Left cardiac atrium (tissue), 4 donors: Measurements from ENCODE around the gene XBP1. TPM values are rescaled to one million over a fixed set of nuclear protein-coding genes. Genes with fewer than 3 reads are reported as not detected.
"Not testable (repeated sequence)": the region's sequence is repeated elsewhere in the genome, so short reads cannot be mapped to it uniquely, and the experiment has no call there.

Experiments
- ATAC-seq, 2 donors: fragments of 200-7000 bp; cut with Tn5 transposase; one replicate each; pipeline ENCODE4 v1.9.1; 2020; ENCODE audit warnings: mild to moderate bottlenecking in 2 of 2, moderate library complexity in 2 of 2
- DNase-seq: peaks from one replicate; pipeline ENCODE4 v3.0.0-alpha.2; 2020
- intact Hi-C, 2 donors: fragments of 100-400 bp; cut with DNase I; formaldehyde crosslinking; loops; one replicate each; pipeline versions ENCODE4 v1.14.1 to v1.15.1; 2022 to 2023
- total RNA-seq, 2 donors: library from RNA; stranded (reverse); fragmentation: NEBNext Ultra II Directional; extraction: Animal tissue kit (Norgen Biotek cat#: 25700); gene quantifications; one replicate each; pipeline ENCODE4 v1.2.1, GENCODE V29; 2021
- donor health status: DM: no; HTN: yes; CAD: no.
- donor health status: DM: no; HTN: yes; CAD: no; lungs with severe emphysema.
- donor health status: DM: yes; HTN: yes; CAD: no.
- donor health status: Dilated cardiomyopathy.

The XBP1 gene
- total RNA-seq, 2 donors from 2014 or later, result 74.8 to 144 TPM

GRCh38 chr22:28768701-28769393 lies 31.5 kb downstream of the XBP1 start:
- intact Hi-C loops, result no loop called here
- no peak for DNase-seq

GRCh38 chr22:28766628-28767027 lies 33.7 kb downstream of the XBP1 start:
- DNase-seq, result no peak
- ATAC-seq, result no peak
- intact Hi-C loops, result no loop called here

More at GRCh38 chr22:28768701-28769393, 31.5 kb downstream of the XBP1 start:
- no peak for ATAC-seq

- ATAC-seq, intact Hi-C loops: not testable (repeated sequence)
These were observed 38.4 kb downstream of the XBP1 start for GRCh38 chr22:28762000-28762399.

GRCh38 chr22:28761449-28761755 lies 39.0 kb downstream of the XBP1 start:
- ATAC-seq (no peak), DNase-seq (no peak)
- intact Hi-C loops, result no loop called here

More at GRCh38 chr22:28762000-28762399, 38.4 kb downstream of the XBP1 start:
- not testable (repeated sequence) for DNase-seq

- ATAC-seq (no peak), DNase-seq (no peak)
- intact Hi-C loops, result no loop called here
These were observed 40.4 kb downstream of the XBP1 start for GRCh38 chr22:28759861-28760560.

GRCh38 chr22:28754512-28754911 lies 45.9 kb downstream of the XBP1 start:
- intact Hi-C loops, ATAC-seq, DNase-seq: not testable (repeated sequence)

- intact Hi-C loops, result no loop called here
- ATAC-seq (peak in 1 of 2 donors; percentile 71), DNase-seq (no peak)
These were observed 49.9 kb downstream of the XBP1 start for GRCh38 chr22:28750471-28750881.

Other genes starting within 250 kb of the XBP1 start
- gene TTC28, start 120.7 kb downstream of the XBP1 start, total RNA-seq, result 10 to 100 TPM; 15.0 to 18.2 TPM
- 1 to 10 TPM; 2.9 to 3.5 TPM for gene CHEK2, start 58.7 kb downstream of the XBP1 start, total RNA-seq
- gene HSCB, start 58.5 kb downstream of the XBP1 start, total RNA-seq, result 10 to 100 TPM in 1 of 2 donors, 1 to 10 TPM in 1; 9.3 to 10.5 TPM
- gene CCDC117, start 27.9 kb downstream of the XBP1 start, total RNA-seq, result 10 to 100 TPM; 12.9 to 13.6 TPM
- gene ZNRF3, start 83.0 kb upstream of the XBP1 start, total RNA-seq, result 1 to 10 TPM; 5.2 to 6.6 TPM